Activated CD8-positive, alpha-beta T cell treated with anti-CD3 and anti-CD28 coated beads for 36 hours (primary cell): ENCODE measurements around the gene PDZRN4. TPM values are rescaled to one million over a fixed set of nuclear protein-coding genes. Genes with fewer than 3 reads are reported as not detected.
"Not testable (repeated sequence)": the region's sequence is repeated elsewhere in the genome, so short reads cannot be mapped to it uniquely, and the experiment has no call there.

Source experiments
- ATAC-seq: fragments of 200-7000 bp; cut with Tn5 transposase; one replicate; pipeline ENCODE4 v1.10.0; 2021; ENCODE audit warnings: mild to moderate bottlenecking, moderate library complexity
- CTCF ChIA-PET: fragments of 350-600 bp; sonication (Branson Sonifier 250); formaldehyde crosslinking; loops from one replicate; lab custom pipeline; 2021; ENCODE audit warnings: antibody characterized with exemption; lab: Charles Lee
- POLR2A ChIA-PET: fragments of 350-600 bp; sonication (Branson Sonifier 250); formaldehyde crosslinking; loops from one replicate; lab custom pipeline; 2021; ENCODE audit warnings: antibody characterized with exemption; lab: Charles Lee
- DNase-seq: peaks from one replicate; pipeline ENCODE4 v3.0.0-alpha.2; 2020
- H3K27ac Mint-ChIP-seq: one replicate; pipeline ENCODE4 v1.8.0; 2021; ENCODE audit warnings: mild to moderate bottlenecking, mixed read lengths
- H3K27me3 Mint-ChIP-seq: one replicate; pipeline ENCODE4 v1.8.0; 2021; ENCODE audit warnings: mixed read lengths
- H3K36me3 Mint-ChIP-seq: one replicate; pipeline ENCODE4 v1.8.0; 2021; ENCODE audit warnings: low read depth, mixed read lengths
- H3K4me1 Mint-ChIP-seq: one replicate; pipeline ENCODE4 v1.8.0; 2021; ENCODE audit warnings: low read depth, mixed read lengths
- H3K4me3 Mint-ChIP-seq: one replicate; pipeline ENCODE4 v1.8.0; 2021; ENCODE audit warnings: mild to moderate bottlenecking, moderate library complexity, mixed read lengths
- H3K9me3 Mint-ChIP-seq: one replicate; pipeline ENCODE4 v1.8.0; 2021; ENCODE audit warnings: mixed read lengths
- CTCF ChIP-seq: fragments of 200-600 bp; IDR thresholded peaks from one replicate; pipeline ENCODE4 v1.8.0; 2022; ENCODE audit warnings: antibody characterized with exemption, mild to moderate bottlenecking
- intact Hi-C: fragments of 100-400 bp; cut with micrococcal nuclease; formaldehyde crosslinking; loops from one replicate; pipeline ENCODE4 v1.10.0; 2022
- total RNA-seq, 2 experiments: library from RNA; stranded (reverse); gene quantifications; one replicate each; pipeline ENCODE4 v1.2.3, GENCODE V29; 2021

Gene PDZRN4
- total RNA-seq, 2 experiments from 2014 or later: not detected

GRCh38 chr12:41304526-41304925 is 116.4 kb downstream of the PDZRN4 start:
- Mint-ChIP-seq H3K4me1 (no peaks in the 10 kb centered on the region), H3K27ac (no peak overlapping the region), H3K36me3 (no peaks in the 10 kb centered on the region), H3K4me3 (no peak overlapping the region), H3K27me3 (peaks cover 2% of the 10 kb centered on the region), H3K9me3 (no peaks in the 10 kb centered on the region)
- ChIA-PET POLR2A (no interaction called here), CTCF (no interaction called here)
- ATAC-seq (no peak), DNase-seq (no peak)
- intact Hi-C loops: no loop called here
- no peak for TF ChIP-seq CTCF

- H3K4me1 Mint-ChIP-seq: no peaks in the 10 kb centered on the region
- intact Hi-C loops: no loop called here
- peaks cover 2% of the 10 kb centered on the region for H3K27me3 Mint-ChIP-seq
- CTCF ChIA-PET: no interaction called here
- no peak overlapping the region for H3K27ac Mint-ChIP-seq
- TF ChIP-seq CTCF: no peak
- POLR2A ChIA-PET: no interaction called here
- H3K36me3 Mint-ChIP-seq: no peaks in the 10 kb centered on the region
- ATAC-seq (no peak), DNase-seq (no peak)
- no peaks in the 10 kb centered on the region for H3K9me3 Mint-ChIP-seq
- no peak overlapping the region for H3K4me3 Mint-ChIP-seq
Observed at GRCh38 chr12:41310367-41310766, 122.2 kb downstream of the PDZRN4 start.

GRCh38 chr12:41311883-41312282 is 123.8 kb downstream of the PDZRN4 start:
- no peak overlapping the region for H3K4me3 Mint-ChIP-seq
- no peak overlapping the region for H3K27ac Mint-ChIP-seq
- CTCF ChIA-PET: no interaction called here
- no peaks in the 10 kb centered on the region for H3K27me3 Mint-ChIP-seq
- no peaks in the 10 kb centered on the region for H3K36me3 Mint-ChIP-seq
- H3K4me1 Mint-ChIP-seq: no peaks in the 10 kb centered on the region
- no peaks in the 10 kb centered on the region for H3K9me3 Mint-ChIP-seq
- TF ChIP-seq CTCF: no peak
- DNase-seq (no peak), ATAC-seq (no peak)
- POLR2A ChIA-PET: no interaction called here
- intact Hi-C loops: no loop called here

- H3K27ac Mint-ChIP-seq, H3K4me3 Mint-ChIP-seq, ATAC-seq, H3K27me3 Mint-ChIP-seq, DNase-seq, H3K9me3 Mint-ChIP-seq, CTCF ChIA-PET, POLR2A ChIA-PET, H3K36me3 Mint-ChIP-seq, H3K4me1 Mint-ChIP-seq, intact Hi-C loops: not testable (repeated sequence)
Observed at GRCh38 chr12:41312451-41312850, 124.3 kb downstream of the PDZRN4 start.

- POLR2A ChIA-PET: no interaction called here
- intact Hi-C loops: no loop called here
- no peaks in the 10 kb centered on the region for H3K36me3 Mint-ChIP-seq
- no peak overlapping the region for H3K4me3 Mint-ChIP-seq
- H3K9me3 Mint-ChIP-seq: no peaks in the 10 kb centered on the region
- H3K27me3 Mint-ChIP-seq: no peaks in the 10 kb centered on the region
- H3K27ac Mint-ChIP-seq: no peak overlapping the region
- CTCF ChIA-PET: no interaction called here
- no peak for TF ChIP-seq CTCF
- no peaks in the 10 kb centered on the region for H3K4me1 Mint-ChIP-seq
- DNase-seq (no peak), ATAC-seq (no peak)
Observed at GRCh38 chr12:41325336-41325735, 137.2 kb downstream of the PDZRN4 start.
